ENCODE results near the gene EMILIN3.
"Not testable (repeated sequence)": the region's sequence is repeated elsewhere in the genome, so short reads cannot be mapped to it uniquely, and the experiment has no call there.

EMILIN3 gene

DNA sequence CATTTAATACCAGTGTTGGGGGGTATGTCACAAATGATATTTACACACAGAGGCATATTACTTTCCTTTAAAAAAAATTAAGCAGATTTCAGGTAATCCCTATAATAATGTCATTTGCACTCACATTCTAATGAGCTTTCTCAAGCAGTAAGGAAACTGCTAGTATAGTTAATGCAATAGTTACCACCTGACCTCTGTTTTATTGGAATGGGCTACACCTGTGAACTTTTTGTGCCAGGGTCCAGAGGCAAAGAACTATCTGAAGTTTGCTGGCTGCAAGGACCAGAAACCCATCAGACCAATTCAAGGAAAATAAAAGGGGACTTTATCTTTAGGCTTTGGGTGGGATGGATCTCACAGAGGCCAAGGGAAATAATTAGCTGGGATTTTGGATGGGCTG lies 46.2 kb downstream of the EMILIN3 start:
- DNase-seq, result no peak
- Mint-ChIP-seq H3K4me3 (no peak overlapping the region), H3K9me3 (no peaks in the 10 kb centered on the region), H3K27ac (no peak overlapping the region), H3K27me3 (no peaks in the 10 kb centered on the region), H3K4me1 (ENCODE audit: low read depth in 2 of 2) (peaks cover 9% of the 10 kb centered on the region in 2 donors), H3K36me3 (ENCODE audit: insufficient read depth) (peaks cover 6% of the 10 kb centered on the region)
- no peak for ATAC-seq (replicated peaks)

DNA sequence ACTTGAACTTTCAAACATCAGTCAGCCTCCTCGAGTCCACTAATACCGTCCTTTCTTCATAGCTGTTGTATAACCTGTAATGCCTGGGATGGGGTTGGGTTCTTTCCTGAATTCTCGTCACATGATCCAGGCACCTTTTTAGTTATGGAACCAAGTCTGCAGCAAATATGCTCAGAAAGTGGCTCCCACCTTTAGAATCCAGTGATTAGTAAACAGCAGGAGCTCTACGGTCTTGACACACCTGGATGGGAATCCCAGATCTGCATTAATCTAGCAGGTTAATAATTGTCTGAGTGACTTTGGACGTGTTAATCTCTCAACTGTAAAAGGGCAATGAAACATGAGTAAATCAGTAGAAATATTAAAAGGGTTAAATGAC lies 48.4 kb downstream of the EMILIN3 start:
- H3K27me3 Mint-ChIP-seq, result no peaks in the 10 kb centered on the region

DNA sequence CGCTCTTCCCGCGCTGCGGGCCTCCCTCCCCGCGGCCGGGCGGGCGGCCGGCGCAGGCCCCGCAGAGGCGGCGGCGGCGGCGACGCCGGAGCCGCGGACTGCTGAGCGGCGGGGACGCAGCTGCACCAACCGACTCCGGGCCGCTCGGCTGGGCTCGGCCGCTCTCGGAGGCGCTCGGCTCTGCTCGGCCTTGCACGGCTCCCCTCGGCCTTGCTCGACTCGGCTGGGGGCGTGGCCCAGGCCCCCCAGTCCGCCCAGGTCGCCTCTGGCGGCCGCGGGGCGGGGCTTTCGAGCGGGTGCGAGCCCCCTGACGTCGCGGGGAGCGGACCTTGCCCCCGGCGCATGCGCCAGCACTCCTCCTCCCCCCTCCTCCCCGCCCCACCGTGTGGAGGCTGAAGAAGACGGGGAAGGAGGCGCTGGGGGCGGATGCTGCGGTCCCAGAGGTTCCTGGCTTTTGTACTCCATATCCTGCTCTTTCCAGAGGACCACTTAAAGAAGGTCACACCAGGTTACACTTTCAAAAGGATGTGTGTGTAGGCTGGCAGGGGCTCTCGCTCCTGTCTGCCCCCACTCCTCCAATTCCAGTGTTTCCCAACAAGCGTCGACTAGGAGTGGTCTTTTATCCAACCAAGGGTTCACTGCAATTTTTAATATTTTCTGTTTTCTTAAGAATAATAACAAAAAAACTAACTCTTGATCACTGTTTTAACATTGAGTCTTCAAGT lies 48.9 kb downstream of the EMILIN3 start, which contains the start of gene ZHX3:
ZHX3 (minus strand) TSS at position 186 of the 725 bp plus-strand sequence. CDS start 112,815 bp downstream, outside the sequence.
- H3K27ac Mint-ChIP-seq, result peak within 1 kb of the TSS; percentile 85 to 88
- H3K4me1 Mint-ChIP-seq (ENCODE audit: low read depth in 2 of 2), result peaks cover 9% of the 10 kb centered on the region in 2 donors
- H3K27me3 Mint-ChIP-seq, result no peaks in the 10 kb centered on the region
- peak; percentile 95 for ATAC-seq (replicated peaks)
- no peaks in the 10 kb centered on the region for H3K9me3 Mint-ChIP-seq
- peaks cover 6% of the 10 kb centered on the region for H3K36me3 Mint-ChIP-seq (ENCODE audit: insufficient read depth)
- peak; percentile 93 to 95 (median 94) for DNase-seq
- H3K4me3 Mint-ChIP-seq, result peak within 1 kb of the TSS; percentile 89 to 91

More for the DNA sequence above, 48.4 kb downstream of the EMILIN3 start:
- H3K27ac Mint-ChIP-seq, result peak overlapping the region; percentile 32 to 88
- DNase-seq (no peak), ATAC-seq (replicated peaks) (no peak)
- H3K4me3 Mint-ChIP-seq, result peak overlapping the region; percentile 60
- H3K36me3 Mint-ChIP-seq (ENCODE audit: insufficient read depth), result peaks cover 6% of the 10 kb centered on the region
- H3K9me3 Mint-ChIP-seq, result no peaks in the 10 kb centered on the region
- peaks cover 9% of the 10 kb centered on the region in 2 donors for H3K4me1 Mint-ChIP-seq (ENCODE audit: low read depth in 2 of 2)

DNA sequence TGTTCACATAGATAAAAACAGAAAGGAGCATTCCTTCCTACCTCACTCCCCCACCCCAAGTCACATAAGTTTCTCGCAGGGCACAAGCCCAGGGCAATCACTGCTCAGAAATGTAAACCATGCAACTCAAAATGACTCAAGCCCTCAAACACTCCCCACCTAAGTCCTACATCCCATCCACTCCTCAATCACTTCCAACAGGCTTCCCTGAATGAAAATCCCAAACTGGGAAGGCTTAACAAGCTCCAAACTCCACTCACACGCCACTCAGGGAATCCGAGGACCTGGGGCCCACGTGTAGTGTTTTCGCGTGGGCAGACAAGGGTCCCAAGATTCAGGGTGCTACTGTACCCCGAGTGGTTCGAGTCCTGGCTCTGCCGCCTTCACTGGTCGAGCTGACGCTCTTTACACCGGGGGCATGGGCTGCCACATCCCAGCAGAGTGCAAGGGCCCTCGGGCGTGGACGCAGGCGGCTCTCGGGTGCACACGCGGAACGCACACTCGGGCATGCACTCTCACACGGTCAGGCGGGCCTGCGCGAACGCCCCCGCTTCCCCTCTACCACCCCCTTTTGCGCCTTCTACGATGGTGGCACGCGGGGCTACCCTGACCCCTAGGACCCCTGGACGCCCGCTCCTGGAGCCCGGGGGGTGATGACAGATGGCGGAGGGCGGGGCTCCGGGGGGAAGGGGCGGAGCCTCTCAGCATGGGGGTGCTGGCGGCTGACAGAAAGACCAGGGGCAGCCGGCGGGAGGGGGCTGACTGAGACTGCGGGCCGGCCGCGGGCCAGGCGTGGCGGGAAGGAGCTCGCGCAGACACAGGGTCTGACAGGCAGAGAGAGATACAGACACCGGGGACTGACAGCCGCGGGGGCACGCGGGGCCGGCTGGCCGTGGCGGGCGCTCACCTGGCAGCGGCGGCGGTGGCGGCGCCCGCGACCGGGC lies 49.7 kb downstream of the EMILIN3 start:
- peaks cover 9% of the 10 kb centered on the region in 2 donors for H3K4me1 Mint-ChIP-seq (ENCODE audit: low read depth in 2 of 2)
- peak overlapping the region; percentile 89 to 91 for H3K4me3 Mint-ChIP-seq
- peak overlapping the region; percentile 81 to 85 for H3K27ac Mint-ChIP-seq
- DNase-seq (peak; percentile 39 to 57 (median 43)), ATAC-seq (replicated peaks) (peak; percentile 50)
- no peaks in the 10 kb centered on the region for H3K9me3 Mint-ChIP-seq
- H3K27me3 Mint-ChIP-seq, result no peaks in the 10 kb centered on the region
- peaks cover 6% of the 10 kb centered on the region for H3K36me3 Mint-ChIP-seq (ENCODE audit: insufficient read depth)

DNA sequence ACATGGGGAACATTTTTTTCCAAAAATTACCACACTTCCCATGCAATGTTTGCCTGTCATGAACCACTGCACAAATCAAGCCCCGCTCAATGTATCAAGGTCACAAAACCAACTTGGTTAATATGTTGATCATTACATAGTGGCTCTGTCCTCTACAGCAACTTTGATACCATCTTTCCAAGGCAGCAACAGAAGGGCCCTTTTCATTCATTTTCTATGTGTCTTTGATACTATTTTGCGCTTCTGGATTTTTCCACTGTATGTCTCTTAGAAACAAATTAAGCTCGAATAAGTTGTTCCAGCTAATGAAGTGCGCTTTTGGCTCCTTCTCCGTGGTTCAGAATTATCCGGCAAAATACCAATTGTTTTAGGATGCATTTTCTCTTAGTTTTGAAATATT lies 50.6 kb downstream of the EMILIN3 start:
- H3K36me3 Mint-ChIP-seq (ENCODE audit: insufficient read depth), result peaks cover 6% of the 10 kb centered on the region
- DNase-seq (no peak), ATAC-seq (replicated peaks) (no peak)
- H3K27me3 Mint-ChIP-seq, result no peaks in the 10 kb centered on the region
- H3K4me1 Mint-ChIP-seq (ENCODE audit: low read depth in 2 of 2), result peaks cover 9% of the 10 kb centered on the region in 2 donors
- peak overlapping the region; percentile 89 to 91 for H3K4me3 Mint-ChIP-seq
- no peaks in the 10 kb centered on the region for H3K9me3 Mint-ChIP-seq
- peak overlapping the region in 1 of 2 donors; percentile 81 for H3K27ac Mint-ChIP-seq

DNA sequence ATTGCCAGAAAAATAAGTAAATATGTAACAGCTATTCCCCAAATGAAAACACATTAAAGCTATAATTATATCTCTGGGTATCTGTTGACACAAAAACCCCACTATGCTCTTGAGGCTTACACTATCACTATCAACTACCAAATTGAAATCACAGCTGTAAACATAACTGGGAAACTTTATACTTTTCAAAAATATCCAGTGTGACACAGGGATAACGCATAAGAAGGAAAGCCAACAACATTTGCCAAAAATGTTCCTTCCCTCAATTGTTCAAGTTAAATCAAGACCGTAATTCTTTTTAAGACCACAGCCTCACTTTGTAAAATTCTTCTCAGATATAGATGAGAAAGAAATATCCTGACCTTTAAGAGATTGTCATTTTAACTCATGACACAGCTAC lies 52.2 kb downstream of the EMILIN3 start:
- Mint-ChIP-seq H3K9me3 (no peaks in the 10 kb centered on the region), H3K36me3 (ENCODE audit: insufficient read depth) (peaks cover 6% of the 10 kb centered on the region), H3K4me1 (ENCODE audit: low read depth in 2 of 2) (peaks cover 9 to 13% of the 10 kb centered on the region in 2 donors), H3K27ac (no peak overlapping the region), H3K4me3 (no peak overlapping the region), H3K27me3 (no peaks in the 10 kb centered on the region)
- DNase-seq (no peak), ATAC-seq (replicated peaks) (no peak)

DNA sequence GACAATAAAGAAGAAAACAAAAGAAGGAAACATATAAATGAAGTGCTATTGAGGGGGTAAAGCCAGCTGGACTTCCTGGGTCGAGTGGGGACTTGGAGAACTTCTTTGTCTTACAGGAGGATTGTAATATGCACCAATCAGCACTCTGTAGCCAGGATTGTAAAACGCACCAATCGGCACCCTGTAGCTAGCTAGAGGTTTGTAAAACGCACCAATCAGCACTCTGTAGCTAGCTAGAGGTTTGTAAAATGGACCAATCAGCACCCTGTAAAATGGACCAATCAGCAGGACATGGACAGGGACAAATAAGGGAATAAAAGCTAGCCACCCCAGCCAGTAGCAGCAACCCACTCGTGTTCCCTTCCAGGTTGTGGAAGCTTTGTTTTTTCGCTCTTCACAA lies 54.6 kb downstream of the EMILIN3 start:
- not testable (repeated sequence) for ATAC-seq (replicated peaks); H3K27ac Mint-ChIP-seq; DNase-seq; H3K4me3 Mint-ChIP-seq; H3K27me3 Mint-ChIP-seq; H3K9me3 Mint-ChIP-seq; H3K36me3 Mint-ChIP-seq (ENCODE audit: insufficient read depth)
- peaks cover 8 to 13% of the 10 kb centered on the region in 2 donors for H3K4me1 Mint-ChIP-seq (ENCODE audit: low read depth in 2 of 2)
